Amniotic epithelial cell (primary cell): ENCODE results near the gene RHEBL1.

Source experiments
- DNase-seq: peaks from one replicate; pipeline ENCODE4 v3.0.0-alpha.2; 2010; ENCODE audit warnings: low read depth

Gene RHEBL1

GRCh38 chr12:49019443-49020324 is 50.1 kb downstream of the RHEBL1 start:
- peak; percentile 33 for DNase-seq

GRCh38 chr12:49019120-49019430 is 50.7 kb downstream of the RHEBL1 start:
- DNase-seq, result no peak

- DNase-seq, result peak; percentile 94
Observed at GRCh38 chr12:49018261-49019119, 51.3 kb downstream of the RHEBL1 start, which contains the start of gene PRKAG1. TSS of gene PRKAG1 (minus strand) at chr12:49018776. CDS start at chr12:49018740, 36 bp downstream.

- peak; percentile 58 for DNase-seq
Observed at GRCh38 chr12:49017891-49018260, 51.9 kb downstream of the RHEBL1 start.

GRCh38 chr12:49015196-49015595 is 54.6 kb downstream of the RHEBL1 start:
- no peak for DNase-seq
